ENCODE measurements around the gene ATP5F1C.

DNA sequence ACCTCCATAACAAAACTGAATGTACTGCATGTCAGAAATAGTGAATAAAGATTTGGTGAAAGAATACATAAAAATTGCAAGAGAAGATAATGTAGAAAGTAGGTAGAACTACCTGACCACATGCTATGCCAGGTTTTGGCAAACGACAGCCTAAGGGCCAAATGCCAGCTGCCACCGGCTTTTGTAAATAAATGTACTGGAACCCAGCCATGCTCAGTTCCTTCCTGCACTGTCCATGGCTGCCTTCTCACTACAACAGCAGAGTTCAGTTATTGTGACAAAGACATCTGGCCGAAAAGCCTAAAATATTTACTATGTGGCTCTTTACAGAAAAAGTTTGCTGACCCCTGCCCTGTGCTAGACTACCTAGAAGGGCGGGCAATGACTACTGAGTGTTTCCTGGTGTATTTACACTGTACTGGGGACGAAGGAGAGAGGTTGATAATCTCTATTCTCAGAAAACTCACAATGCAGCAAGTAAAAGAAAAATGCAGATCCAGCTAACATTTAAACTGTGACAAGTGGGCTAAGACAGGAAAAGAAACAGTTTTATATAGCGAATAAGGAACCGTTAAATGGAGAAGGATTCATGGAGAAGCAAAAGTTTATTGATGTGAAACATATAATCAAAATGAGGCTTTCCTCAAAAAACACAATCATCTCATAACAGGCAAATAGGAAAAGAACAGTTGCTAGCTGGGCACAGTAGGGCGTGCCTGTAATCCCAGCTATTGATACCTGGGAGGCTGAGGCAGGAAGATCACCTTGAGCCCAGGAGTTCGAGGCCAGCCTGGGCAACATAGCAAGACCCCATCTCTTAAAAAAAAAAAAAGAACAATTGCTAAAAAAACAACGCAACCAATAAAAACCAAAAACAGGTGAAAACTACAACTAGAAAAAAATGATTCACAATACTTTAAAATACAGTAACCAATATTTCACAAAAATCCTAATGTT is 13.9 kb upstream of the ATP5F1C start:
- TF ChIP-seq, protein P1, sequence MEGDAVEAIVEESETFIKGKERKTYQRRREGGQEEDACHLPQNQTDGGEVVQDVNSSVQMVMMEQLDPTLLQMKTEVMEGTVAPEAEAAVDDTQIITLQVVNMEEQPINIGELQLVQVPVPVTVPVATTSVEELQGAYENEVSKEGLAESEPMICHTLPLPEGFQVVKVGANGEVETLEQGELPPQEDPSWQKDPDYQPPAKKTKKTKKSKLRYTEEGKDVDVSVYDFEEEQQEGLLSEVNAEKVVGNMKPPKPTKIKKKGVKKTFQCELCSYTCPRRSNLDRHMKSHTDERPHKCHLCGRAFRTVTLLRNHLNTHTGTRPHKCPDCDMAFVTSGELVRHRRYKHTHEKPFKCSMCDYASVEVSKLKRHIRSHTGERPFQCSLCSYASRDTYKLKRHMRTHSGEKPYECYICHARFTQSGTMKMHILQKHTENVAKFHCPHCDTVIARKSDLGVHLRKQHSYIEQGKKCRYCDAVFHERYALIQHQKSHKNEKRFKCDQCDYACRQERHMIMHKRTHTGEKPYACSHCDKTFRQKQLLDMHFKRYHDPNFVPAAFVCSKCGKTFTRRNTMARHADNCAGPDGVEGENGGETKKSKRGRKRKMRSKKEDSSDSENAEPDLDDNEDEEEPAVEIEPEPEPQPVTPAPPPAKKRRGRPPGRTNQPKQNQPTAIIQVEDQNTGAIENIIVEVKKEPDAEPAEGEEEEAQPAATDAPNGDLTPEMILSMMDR (IDR thresholded peaks at IDR 0.05): no peak
- TF ChIP-seq POLR2A (IDR thresholded peaks at IDR 0.05): no peak
